ENCODE results near the gene MGST2. TPM values are rescaled to one million over a fixed set of nuclear protein-coding genes. Genes with fewer than 3 reads are reported as not detected.

The MGST2 gene
- total RNA-seq, 1 experiment from 2014 or later = 31.8 TPM

- Histone ChIP-seq H3K36me3 (replicated peaks; ENCODE audit: control insufficient read depth, insufficient read depth, low read length) (no peaks in the 10 kb centered on the region), H3K27me3 (ENCODE audit: control insufficient read depth, insufficient read depth, low read length) (no peaks in the 10 kb centered on the region), H3K4me3 (ENCODE audit: insufficient read depth, low read depth, low read length) (no peak overlapping the region)
- no peak for DNase-seq
Measured at GRCh38 chr4:139670775-139671174, 5.2 kb downstream of the MGST2 start.

- H3K27me3 ChIP-seq (ENCODE audit: control insufficient read depth, insufficient read depth, low read length) = no peaks in the 10 kb centered on the region
- DNase-seq = no peak
- no peaks in the 10 kb centered on the region for H3K36me3 ChIP-seq (replicated peaks; ENCODE audit: control insufficient read depth, insufficient read depth, low read length)
- no peak overlapping the region for H3K4me3 ChIP-seq (ENCODE audit: insufficient read depth, low read depth, low read length)
Measured at GRCh38 chr4:139672215-139672614, 6.6 kb downstream of the MGST2 start.

GRCh38 chr4:139672732-139673131 is 7.1 kb downstream of the MGST2 start:
- Histone ChIP-seq H3K36me3 (replicated peaks; ENCODE audit: control insufficient read depth, insufficient read depth, low read length) (no peaks in the 10 kb centered on the region), H3K4me3 (ENCODE audit: insufficient read depth, low read depth, low read length) (no peak overlapping the region), H3K27me3 (ENCODE audit: control insufficient read depth, insufficient read depth, low read length) (no peaks in the 10 kb centered on the region)
- no peak for DNase-seq

GRCh38 chr4:139674875-139675550 is 9.4 kb downstream of the MGST2 start:
- DNase-seq = no peak
- H3K27me3 ChIP-seq (ENCODE audit: control insufficient read depth, insufficient read depth, low read length) = no peaks in the 10 kb centered on the region
- H3K4me3 ChIP-seq (ENCODE audit: insufficient read depth, low read depth, low read length) = no peak overlapping the region
- H3K36me3 ChIP-seq (replicated peaks; ENCODE audit: control insufficient read depth, insufficient read depth, low read length) = no peaks in the 10 kb centered on the region

GRCh38 chr4:139675651-139676050 is 10.0 kb downstream of the MGST2 start:
- Histone ChIP-seq H3K4me3 (ENCODE audit: insufficient read depth, low read depth, low read length) (no peak overlapping the region), H3K27me3 (ENCODE audit: control insufficient read depth, insufficient read depth, low read length) (no peaks in the 10 kb centered on the region), H3K36me3 (replicated peaks; ENCODE audit: control insufficient read depth, insufficient read depth, low read length) (no peaks in the 10 kb centered on the region)
- DNase-seq = no peak

- H3K27me3 ChIP-seq (ENCODE audit: control insufficient read depth, insufficient read depth, low read length) = no peaks in the 10 kb centered on the region
- H3K4me3 ChIP-seq (ENCODE audit: insufficient read depth, low read depth, low read length) = no peak overlapping the region
- H3K36me3 ChIP-seq (replicated peaks; ENCODE audit: control insufficient read depth, insufficient read depth, low read length) = no peaks in the 10 kb centered on the region
- no peak for DNase-seq
Measured at GRCh38 chr4:139676365-139676764, 10.7 kb downstream of the MGST2 start.

- Histone ChIP-seq H3K36me3 (replicated peaks; ENCODE audit: control insufficient read depth, insufficient read depth, low read length) (no peaks in the 10 kb centered on the region), H3K4me3 (ENCODE audit: insufficient read depth, low read depth, low read length) (no peak overlapping the region), H3K27me3 (ENCODE audit: control insufficient read depth, insufficient read depth, low read length) (no peaks in the 10 kb centered on the region)
- DNase-seq = no peak
Measured at GRCh38 chr4:139676913-139677585, 11.4 kb downstream of the MGST2 start.

GRCh38 chr4:139682309-139682708 is 16.7 kb downstream of the MGST2 start:
- DNase-seq = no peak
- Histone ChIP-seq H3K36me3 (replicated peaks; ENCODE audit: control insufficient read depth, insufficient read depth, low read length) (no peaks in the 10 kb centered on the region), H3K4me3 (ENCODE audit: insufficient read depth, low read depth, low read length) (no peak overlapping the region)

GRCh38 chr4:139682741-139683151 is 17.1 kb downstream of the MGST2 start:
- H3K36me3 ChIP-seq (replicated peaks; ENCODE audit: control insufficient read depth, insufficient read depth, low read length) = no peaks in the 10 kb centered on the region
- DNase-seq = no peak
- no peak overlapping the region for H3K4me3 ChIP-seq (ENCODE audit: insufficient read depth, low read depth, low read length)
- no peaks in the 10 kb centered on the region for H3K27me3 ChIP-seq (ENCODE audit: control insufficient read depth, insufficient read depth, low read length)

More at GRCh38 chr4:139682309-139682708, 16.7 kb downstream of the MGST2 start:
- no peaks in the 10 kb centered on the region for H3K27me3 ChIP-seq (ENCODE audit: control insufficient read depth, insufficient read depth, low read length)

- DNase-seq = no peak
- Histone ChIP-seq H3K4me3 (ENCODE audit: insufficient read depth, low read depth, low read length) (no peak overlapping the region), H3K36me3 (replicated peaks; ENCODE audit: control insufficient read depth, insufficient read depth, low read length) (no peaks in the 10 kb centered on the region), H3K27me3 (ENCODE audit: control insufficient read depth, insufficient read depth, low read length) (no peaks in the 10 kb centered on the region)
Measured at GRCh38 chr4:139684351-139684750, 18.7 kb downstream of the MGST2 start.

- DNase-seq = no peak
Measured at GRCh38 chr4:139685180-139685579, 19.6 kb downstream of the MGST2 start.

GRCh38 chr4:139686130-139686529 is 20.5 kb downstream of the MGST2 start:
- Histone ChIP-seq H3K4me3 (ENCODE audit: insufficient read depth, low read depth, low read length) (no peak overlapping the region), H3K36me3 (replicated peaks; ENCODE audit: control insufficient read depth, insufficient read depth, low read length) (no peaks in the 10 kb centered on the region), H3K27me3 (ENCODE audit: control insufficient read depth, insufficient read depth, low read length) (no peaks in the 10 kb centered on the region)
- DNase-seq = no peak

More at GRCh38 chr4:139685180-139685579, 19.6 kb downstream of the MGST2 start:
- Histone ChIP-seq H3K4me3 (ENCODE audit: insufficient read depth, low read depth, low read length) (no peak overlapping the region), H3K36me3 (replicated peaks; ENCODE audit: control insufficient read depth, insufficient read depth, low read length) (no peaks in the 10 kb centered on the region), H3K27me3 (ENCODE audit: control insufficient read depth, insufficient read depth, low read length) (no peaks in the 10 kb centered on the region)

- no peaks in the 10 kb centered on the region for H3K27me3 ChIP-seq (ENCODE audit: control insufficient read depth, insufficient read depth, low read length)
- DNase-seq = no peak
- no peak overlapping the region for H3K4me3 ChIP-seq (ENCODE audit: insufficient read depth, low read depth, low read length)
- no peaks in the 10 kb centered on the region for H3K36me3 ChIP-seq (replicated peaks; ENCODE audit: control insufficient read depth, insufficient read depth, low read length)
Measured at GRCh38 chr4:139686988-139687387, 21.4 kb downstream of the MGST2 start.

- no peak for DNase-seq
- H3K36me3 ChIP-seq (replicated peaks; ENCODE audit: control insufficient read depth, insufficient read depth, low read length) = no peaks in the 10 kb centered on the region
- no peaks in the 10 kb centered on the region for H3K27me3 ChIP-seq (ENCODE audit: control insufficient read depth, insufficient read depth, low read length)
- H3K4me3 ChIP-seq (ENCODE audit: insufficient read depth, low read depth, low read length) = no peak overlapping the region
Measured at GRCh38 chr4:139689093-139689722, 23.6 kb downstream of the MGST2 start.

GRCh38 chr4:139690419-139690818 is 24.8 kb downstream of the MGST2 start:
- H3K27me3 ChIP-seq (ENCODE audit: control insufficient read depth, insufficient read depth, low read length) = no peaks in the 10 kb centered on the region
- H3K36me3 ChIP-seq (replicated peaks; ENCODE audit: control insufficient read depth, insufficient read depth, low read length) = no peaks in the 10 kb centered on the region
- no peak for DNase-seq
- no peak overlapping the region for H3K4me3 ChIP-seq (ENCODE audit: insufficient read depth, low read depth, low read length)
